ENCODE data around the gene BNIP2. TPM values are rescaled to one million over a fixed set of nuclear protein-coding genes. Genes with fewer than 3 reads are reported as not detected.
"Not testable (repeated sequence)": the region's sequence is repeated elsewhere in the genome, so short reads cannot be mapped to it uniquely, and the experiment has no call there.

The BNIP2 gene
- total RNA-seq, 1 donor from 2014 or later: 113 TPM

GRCh38 chr15:59644756-59645155 lies 44.4 kb downstream of the BNIP2 start:
- Histone ChIP-seq H3K4me3 (ENCODE audit: low read depth, low read length) (no peak overlapping the region), H3K36me3 (ENCODE audit: control insufficient read depth, insufficient read depth, low read length) (no peaks in the 10 kb centered on the region), H3K27me3 (ENCODE audit: control insufficient read depth, insufficient read depth, low read length) (no peaks in the 10 kb centered on the region)
- no peak for DNase-seq (ENCODE audit: low read depth)
- TF ChIP-seq CTCF (IDR thresholded peaks at IDR 0.05; ENCODE audit: insufficient read depth, low read length, poor library complexity, severe bottlenecking): no peak

GRCh38 chr15:59642351-59642750 lies 46.8 kb downstream of the BNIP2 start:
- DNase-seq (ENCODE audit: low read depth): no peak
- H3K36me3 ChIP-seq (ENCODE audit: control insufficient read depth, insufficient read depth, low read length): no peaks in the 10 kb centered on the region
- H3K4me3 ChIP-seq (ENCODE audit: low read depth, low read length): no peak overlapping the region
- TF ChIP-seq CTCF (IDR thresholded peaks at IDR 0.05; ENCODE audit: insufficient read depth, low read length, poor library complexity, severe bottlenecking): no peak
- no peaks in the 10 kb centered on the region for H3K27me3 ChIP-seq (ENCODE audit: control insufficient read depth, insufficient read depth, low read length)

GRCh38 chr15:59637507-59637906 lies 51.6 kb downstream of the BNIP2 start:
- not testable (repeated sequence) for DNase-seq (ENCODE audit: low read depth); H3K36me3 ChIP-seq (ENCODE audit: control insufficient read depth, insufficient read depth, low read length); H3K27me3 ChIP-seq (ENCODE audit: control insufficient read depth, insufficient read depth, low read length); H3K4me3 ChIP-seq (ENCODE audit: low read depth, low read length)
- TF ChIP-seq CTCF (IDR thresholded peaks at IDR 0.05; ENCODE audit: insufficient read depth, low read length, poor library complexity, severe bottlenecking): peak; percentile 10

- no peaks in the 10 kb centered on the region for H3K36me3 ChIP-seq (ENCODE audit: control insufficient read depth, insufficient read depth, low read length)
- no peak overlapping the region for H3K4me3 ChIP-seq (ENCODE audit: low read depth, low read length)
- no peak for DNase-seq (ENCODE audit: low read depth)
- no peaks in the 10 kb centered on the region for H3K27me3 ChIP-seq (ENCODE audit: control insufficient read depth, insufficient read depth, low read length)
- no peak for TF ChIP-seq CTCF (IDR thresholded peaks at IDR 0.05; ENCODE audit: insufficient read depth, low read length, poor library complexity, severe bottlenecking)
Measured at GRCh38 chr15:59636184-59636583, 52.9 kb downstream of the BNIP2 start.

- Histone ChIP-seq H3K27me3 (ENCODE audit: control insufficient read depth, insufficient read depth, low read length) (no peaks in the 10 kb centered on the region), H3K36me3 (ENCODE audit: control insufficient read depth, insufficient read depth, low read length) (no peaks in the 10 kb centered on the region), H3K4me3 (ENCODE audit: low read depth, low read length) (no peak overlapping the region)
- peak; percentile 64 for TF ChIP-seq CTCF (IDR thresholded peaks at IDR 0.05; ENCODE audit: insufficient read depth, low read length, poor library complexity, severe bottlenecking)
- DNase-seq (ENCODE audit: low read depth): no peak
Measured at GRCh38 chr15:59632714-59633113, 56.4 kb downstream of the BNIP2 start.

GRCh38 chr15:59622289-59622688 lies 66.8 kb downstream of the BNIP2 start:
- TF ChIP-seq CTCF (IDR thresholded peaks at IDR 0.05; ENCODE audit: insufficient read depth, low read length, poor library complexity, severe bottlenecking): peak; percentile 64
- no peaks in the 10 kb centered on the region for H3K27me3 ChIP-seq (ENCODE audit: control insufficient read depth, insufficient read depth, low read length)
- H3K4me3 ChIP-seq (ENCODE audit: low read depth, low read length): no peak overlapping the region
- no peaks in the 10 kb centered on the region for H3K36me3 ChIP-seq (ENCODE audit: control insufficient read depth, insufficient read depth, low read length)
- no peak for DNase-seq (ENCODE audit: low read depth)
